ENCODE results near the gene EP400. TPM values are rescaled to one million over a fixed set of nuclear protein-coding genes. Genes with fewer than 3 reads are reported as not detected.

Gene EP400
- total RNA-seq, 6 experiments from 2014 or later = 10.9 to 16.3 (median 13.3) TPM

DNA sequence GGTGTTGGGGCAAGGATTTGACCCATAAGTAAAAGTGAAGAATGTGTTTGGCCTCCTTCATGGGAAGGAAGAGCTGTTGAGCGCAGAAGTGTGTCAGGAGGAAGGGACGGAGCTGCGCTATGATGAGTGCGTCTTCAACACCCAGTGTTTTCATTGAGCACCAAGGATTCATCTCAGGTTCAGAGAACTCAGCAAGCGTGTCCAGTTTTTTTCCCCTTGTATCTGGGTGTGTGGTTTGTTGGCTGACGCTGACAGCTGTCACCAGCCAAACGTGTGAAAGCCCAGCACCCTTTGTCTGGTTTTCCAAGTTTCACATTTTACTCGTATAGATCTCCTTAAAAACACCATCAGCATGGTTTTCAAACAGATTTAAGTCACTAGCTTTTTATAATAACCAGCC is 12.3 kb downstream of the EP400 start:
- intact Hi-C loops (cut with DNase I) = no loop called here

GRCh38 chr12:131963381-131963780 is 13.6 kb downstream of the EP400 start:
- Histone ChIP-seq H3K9me3 (no peaks in the 10 kb centered on the region), H3K4me3 (no peak overlapping the region), H3K4me1 (no peaks in the 10 kb centered on the region), H3K36me3 (peaks cover 0 to 7% (median 1%) of the 10 kb centered on the region in 4 donors), H3K27me3 (no peaks in the 10 kb centered on the region), H3K27ac (no peak overlapping the region)
- TF ChIP-seq CTCF (IDR thresholded peaks at IDR 0.05) = no peak
- TF ChIP-seq POLR2A (IDR thresholded peaks at IDR 0.05) = no peak
- DNase-seq = no peak
- no peak for ATAC-seq
- intact Hi-C loops (cut with DNase I) = no loop called here
- WGBS (ENCODE audit: insufficient coverage, low coverage, low lambda C conversion rate, missing lambda C conversion rate) = 79% methylated on average over 4 of the region's 4 CpGs

More for the DNA sequence above, 12.3 kb downstream of the EP400 start:
- Histone ChIP-seq H3K9me3 (no peaks in the 10 kb centered on the region), H3K4me3 (no peak overlapping the region), H3K4me1 (peaks cover 0 to 6% (median 2%) of the 10 kb centered on the region in 4 donors), H3K27ac (no peak overlapping the region), H3K27me3 (no peaks in the 10 kb centered on the region), H3K36me3 (peaks cover 0 to 7% (median 1%) of the 10 kb centered on the region in 4 donors)
- ATAC-seq = no peak
- TF ChIP-seq CTCF (IDR thresholded peaks at IDR 0.05) (no peak), POLR2A (IDR thresholded peaks at IDR 0.05) (no peak)
- no peak for DNase-seq
- 90% methylated on average over 8 of the region's 8 CpGs for WGBS (ENCODE audit: insufficient coverage, low coverage, low lambda C conversion rate, missing lambda C conversion rate)

GRCh38 chr12:131965073-131965472 is 15.3 kb downstream of the EP400 start:
- H3K4me3 ChIP-seq = no peak overlapping the region
- H3K36me3 ChIP-seq = peaks cover 0 to 7% (median 1%) of the 10 kb centered on the region in 4 donors
- 73% methylated on average over 2 of the region's 2 CpGs for WGBS (ENCODE audit: insufficient coverage, low coverage, low lambda C conversion rate, missing lambda C conversion rate)
- intact Hi-C loops (cut with DNase I) = no loop called here
- H3K9me3 ChIP-seq = no peaks in the 10 kb centered on the region
- H3K27ac ChIP-seq = no peak overlapping the region
- TF ChIP-seq POLR2A (IDR thresholded peaks at IDR 0.05) (no peak), CTCF (IDR thresholded peaks at IDR 0.05) (no peak)
- DNase-seq = no peak
- no peaks in the 10 kb centered on the region for H3K27me3 ChIP-seq
- H3K4me1 ChIP-seq = no peaks in the 10 kb centered on the region
- no peak for ATAC-seq

DNA sequence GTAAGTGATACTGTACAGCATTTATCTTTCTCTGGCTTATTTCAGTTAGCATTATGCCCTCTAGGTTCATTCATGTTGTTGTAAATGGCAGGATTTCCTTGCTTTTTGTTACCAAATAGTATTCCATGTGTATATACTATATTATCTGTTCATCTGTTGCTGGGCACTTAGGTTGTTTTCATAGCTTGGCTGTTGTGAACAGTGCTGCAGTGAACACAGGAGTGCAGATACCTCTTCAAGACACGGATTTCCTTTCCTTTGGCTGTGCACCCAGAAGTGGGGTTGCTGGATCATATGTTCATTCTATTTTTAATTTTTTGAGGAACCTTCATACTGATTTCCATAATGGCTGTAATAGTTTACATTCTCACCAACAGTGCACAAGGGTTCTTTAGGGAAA is 21.5 kb downstream of the EP400 start:
- Histone ChIP-seq H3K27me3 (no peaks in the 10 kb centered on the region), H3K4me3 (no peak overlapping the region), H3K36me3 (no peaks in the 10 kb centered on the region), H3K4me1 (no peaks in the 10 kb centered on the region), H3K27ac (no peak overlapping the region), H3K9me3 (no peaks in the 10 kb centered on the region)
- TF ChIP-seq CTCF (IDR thresholded peaks at IDR 0.05) = no peak
- no peak for TF ChIP-seq POLR2A (IDR thresholded peaks at IDR 0.05)
- WGBS (ENCODE audit: insufficient coverage, low coverage, low lambda C conversion rate, missing lambda C conversion rate) = 43% methylated on average over 1 of the region's 1 CpG
- no peak for DNase-seq
- no peak for ATAC-seq
- intact Hi-C loops (cut with DNase I) = no loop called here

DNA sequence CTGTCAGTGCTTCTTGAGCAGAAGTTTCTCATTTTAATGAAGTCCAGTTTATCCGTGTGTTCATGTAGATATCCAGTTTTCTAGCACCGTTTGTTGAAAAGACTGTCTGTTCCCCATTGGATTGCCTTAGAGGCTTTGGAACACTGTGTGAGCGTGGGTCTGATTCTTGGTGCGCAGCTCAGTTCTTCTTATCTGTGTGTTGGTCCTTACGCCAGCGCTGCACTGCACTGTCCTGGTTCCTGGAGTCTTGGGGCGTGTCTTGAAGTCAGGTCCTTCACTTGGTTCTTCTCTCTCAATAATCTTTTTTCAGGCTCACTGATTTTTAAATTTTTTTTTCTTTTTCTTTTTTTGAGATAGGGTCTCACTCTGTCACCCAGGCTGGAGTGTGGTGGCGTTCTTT is 25.5 kb downstream of the EP400 start:
- no peaks in the 10 kb centered on the region for H3K4me1 ChIP-seq
- H3K36me3 ChIP-seq = peaks cover 0 to 7% (median 0%) of the 10 kb centered on the region in 4 donors
- H3K9me3 ChIP-seq = no peaks in the 10 kb centered on the region
- ATAC-seq (no peak), DNase-seq (no peak)
- no peak overlapping the region for H3K4me3 ChIP-seq
- 97% methylated on average over 6 of the region's 8 CpGs for WGBS (ENCODE audit: insufficient coverage, low coverage, low lambda C conversion rate, missing lambda C conversion rate)
- intact Hi-C loops (cut with DNase I) = no loop called here
- H3K27me3 ChIP-seq = no peaks in the 10 kb centered on the region
- no peak overlapping the region for H3K27ac ChIP-seq
- TF ChIP-seq CTCF (IDR thresholded peaks at IDR 0.05) (no peak), POLR2A (IDR thresholded peaks at IDR 0.05) (no peak)
